Activated T-cell treated with anti-CD3 and anti-CD28 coated beads, Interleukin-2, amount 50 U/mL, for 4 hours (primary cell): ENCODE measurements around the gene LEMD1. TPM values are rescaled to one million over a fixed set of nuclear protein-coding genes. Genes with fewer than 3 reads are reported as not detected.

Experiments used
- ATAC-seq, 2 donors: fragments of 200-7000 bp; cut with Tn5 transposase; one replicate each; pipeline ENCODE4 v1.10.0; 2021
- DNase-seq: peaks from one replicate; pipeline ENCODE4 v3.0.0-alpha.2; 2020
- H3K27me3 Mint-ChIP-seq: one replicate; pipeline ENCODE4 v1.8.0; 2021; ENCODE audit warnings: low read depth, mixed read lengths
- H3K36me3 Mint-ChIP-seq: one replicate; pipeline ENCODE4 v1.8.0; 2022; ENCODE audit warnings: mixed read lengths; ENCODE audit not compliant: insufficient read depth
- H3K4me1 Mint-ChIP-seq: one replicate; pipeline ENCODE4 v1.8.0; 2021; ENCODE audit warnings: low read depth, mixed read lengths
- H3K4me3 Mint-ChIP-seq: one replicate; pipeline ENCODE4 v1.8.0; 2021; ENCODE audit warnings: mild to moderate bottlenecking, moderate library complexity, mixed read lengths
- H3K9me3 Mint-ChIP-seq: one replicate; pipeline ENCODE4 v1.8.0; 2021; ENCODE audit warnings: mixed read lengths
- total RNA-seq, 3 donors: library from RNA; stranded (reverse); gene quantifications; one replicate each; pipeline ENCODE4 v1.2.1, GENCODE V29; 2021

The LEMD1 gene
- under 1 TPM in 1 of 3 donors, not detected in 2; 0.74 TPM for total RNA-seq

- ATAC-seq: no peak
- H3K27me3 Mint-ChIP-seq: peaks cover 41% of the 10 kb centered on the region
- no peaks in the 10 kb centered on the region for H3K9me3 Mint-ChIP-seq
- H3K4me1 Mint-ChIP-seq: no peaks in the 10 kb centered on the region
- no peak within 1 kb of the TSS for H3K4me3 Mint-ChIP-seq
- H3K36me3 Mint-ChIP-seq: no peaks in the 10 kb centered on the region
- no peak for DNase-seq
Observed at GRCh38 chr1:205421798-205422197, at the start of gene LEMD1. Gene LEMD1, minus strand, starts transcription at chr1:205422056. Its CDS starts 1,520 bp downstream, at chr1:205420536.

DNA sequence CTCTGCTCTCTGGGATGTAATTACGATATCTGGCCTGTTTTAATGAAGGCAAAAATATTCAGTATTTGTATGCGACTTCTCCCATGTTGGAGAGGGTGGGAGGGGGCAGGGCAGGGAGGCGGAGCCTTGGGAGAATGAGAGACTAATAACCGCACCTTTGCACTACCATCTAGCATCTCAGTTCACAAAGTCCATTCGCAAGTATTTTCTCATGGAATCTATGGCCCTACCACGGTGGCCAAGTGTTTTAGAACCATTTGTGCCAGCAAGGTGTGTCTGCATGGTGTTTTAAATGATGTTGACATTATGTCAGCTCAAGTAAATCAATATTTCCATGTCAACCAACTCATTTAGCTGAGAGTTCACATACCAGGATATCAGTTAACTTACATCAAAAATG lies 48.3 kb upstream of the LEMD1 start:
- peaks cover 7% of the 10 kb centered on the region for H3K9me3 Mint-ChIP-seq
- no peaks in the 10 kb centered on the region for H3K4me1 Mint-ChIP-seq
- ATAC-seq (no peak), DNase-seq (no peak)
- H3K4me3 Mint-ChIP-seq: no peak overlapping the region
- H3K36me3 Mint-ChIP-seq: no peaks in the 10 kb centered on the region
- H3K27me3 Mint-ChIP-seq: peaks cover 42% of the 10 kb centered on the region

DNA sequence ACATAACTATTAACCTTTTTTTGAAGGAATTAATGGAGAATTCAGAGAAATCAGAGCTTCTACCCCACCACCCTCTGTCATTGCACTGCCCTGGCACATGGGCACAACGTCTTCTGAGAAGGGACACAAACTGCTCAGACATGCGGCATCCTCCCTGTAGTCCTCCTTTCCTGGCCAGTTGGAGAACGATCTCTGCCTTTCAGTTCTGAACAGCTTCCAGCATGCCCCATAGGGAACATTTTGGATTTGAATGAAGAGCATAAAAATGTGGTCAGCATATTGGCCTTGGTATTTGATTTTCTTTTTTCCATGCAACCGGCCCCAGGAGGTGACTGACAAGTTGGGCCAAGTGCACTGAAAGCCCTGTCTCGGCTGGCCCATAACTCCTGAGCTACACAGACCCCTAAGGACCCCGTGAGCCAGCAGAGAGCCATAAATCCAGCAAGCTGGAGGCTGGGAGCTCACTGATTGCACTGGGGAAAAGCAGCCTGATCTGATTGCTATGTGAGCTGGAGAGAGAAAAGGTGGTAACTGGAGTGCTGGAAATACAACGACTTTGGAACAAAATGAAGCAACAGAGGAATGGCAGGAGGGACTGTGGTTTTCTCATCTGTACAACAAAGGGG lies 44.9 kb upstream of the LEMD1 start:
- Mint-ChIP-seq H3K9me3 (no peaks in the 10 kb centered on the region), H3K27me3 (peaks cover 13% of the 10 kb centered on the region), H3K4me3 (no peak overlapping the region), H3K36me3 (no peaks in the 10 kb centered on the region), H3K4me1 (no peaks in the 10 kb centered on the region)
- ATAC-seq: no peak
- DNase-seq: no peak

DNA sequence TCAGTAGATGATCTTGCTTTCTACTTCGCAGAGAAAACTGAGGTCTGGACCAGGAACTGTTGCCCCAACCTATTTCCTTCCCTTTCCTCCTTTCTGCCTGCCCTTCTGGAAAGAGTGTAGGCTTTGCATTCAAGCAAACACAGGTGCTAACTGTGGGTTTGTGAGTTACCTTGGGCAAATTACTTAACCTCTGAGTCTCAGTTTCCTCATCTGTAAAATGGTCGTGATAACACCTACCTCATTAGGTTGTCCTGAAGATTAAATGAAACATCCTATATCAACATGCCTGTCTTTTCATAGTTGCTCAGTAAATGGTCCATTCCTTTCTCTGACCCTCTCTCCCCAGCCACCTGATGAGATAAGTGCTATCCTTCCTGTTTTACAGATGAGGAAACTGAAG lies 43.5 kb upstream of the LEMD1 start:
- Mint-ChIP-seq H3K4me3 (no peak overlapping the region), H3K36me3 (no peaks in the 10 kb centered on the region), H3K27me3 (peaks cover 15% of the 10 kb centered on the region), H3K9me3 (no peaks in the 10 kb centered on the region), H3K4me1 (no peaks in the 10 kb centered on the region)
- no peak for DNase-seq
- ATAC-seq: no peak

- DNase-seq (no peak), ATAC-seq (no peak)
- Mint-ChIP-seq H3K4me1 (peaks cover 12% of the 10 kb centered on the region), H3K36me3 (no peaks in the 10 kb centered on the region), H3K27me3 (peaks cover 60% of the 10 kb centered on the region), H3K4me3 (no peak overlapping the region), H3K9me3 (no peaks in the 10 kb centered on the region)
Observed at GRCh38 chr1:205458777-205459566, 37.1 kb upstream of the LEMD1 start.

- H3K27me3 Mint-ChIP-seq: peaks cover 76% of the 10 kb centered on the region
- H3K4me3 Mint-ChIP-seq: peak overlapping the region; percentile 53
- ATAC-seq (peak; percentile 43 to 49), DNase-seq (no peak)
- H3K9me3 Mint-ChIP-seq: no peaks in the 10 kb centered on the region
- no peaks in the 10 kb centered on the region for H3K36me3 Mint-ChIP-seq
- H3K4me1 Mint-ChIP-seq: peaks cover 12% of the 10 kb centered on the region
Observed at GRCh38 chr1:205456868-205457745, 35.3 kb upstream of the LEMD1 start.

DNA sequence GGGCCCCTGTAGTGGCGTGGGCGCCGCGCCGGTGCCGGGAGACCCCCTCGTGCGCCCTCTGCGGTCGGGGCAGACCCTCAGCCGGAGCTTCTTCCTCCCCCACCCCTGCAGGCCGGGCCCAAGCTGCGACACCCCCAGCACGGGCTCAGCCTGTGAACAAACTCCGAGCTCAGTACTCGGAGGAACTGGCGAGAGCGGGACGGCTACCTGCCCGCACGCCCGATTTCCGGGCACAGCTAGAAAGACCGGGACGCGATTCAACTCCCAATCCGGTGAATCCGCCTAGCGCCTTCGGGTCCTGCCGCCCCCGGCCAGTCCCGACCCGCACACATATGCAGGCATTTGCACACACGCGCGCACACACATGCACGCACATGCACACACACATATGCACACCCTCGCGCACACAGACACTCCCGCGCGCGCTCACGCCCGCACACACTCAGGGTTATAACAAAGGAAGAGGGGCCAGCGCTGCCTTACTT lies 34.6 kb upstream of the LEMD1 start:
- DNase-seq (no peak), ATAC-seq (peak; percentile 23 to 39)
- no peaks in the 10 kb centered on the region for H3K9me3 Mint-ChIP-seq

DNA sequence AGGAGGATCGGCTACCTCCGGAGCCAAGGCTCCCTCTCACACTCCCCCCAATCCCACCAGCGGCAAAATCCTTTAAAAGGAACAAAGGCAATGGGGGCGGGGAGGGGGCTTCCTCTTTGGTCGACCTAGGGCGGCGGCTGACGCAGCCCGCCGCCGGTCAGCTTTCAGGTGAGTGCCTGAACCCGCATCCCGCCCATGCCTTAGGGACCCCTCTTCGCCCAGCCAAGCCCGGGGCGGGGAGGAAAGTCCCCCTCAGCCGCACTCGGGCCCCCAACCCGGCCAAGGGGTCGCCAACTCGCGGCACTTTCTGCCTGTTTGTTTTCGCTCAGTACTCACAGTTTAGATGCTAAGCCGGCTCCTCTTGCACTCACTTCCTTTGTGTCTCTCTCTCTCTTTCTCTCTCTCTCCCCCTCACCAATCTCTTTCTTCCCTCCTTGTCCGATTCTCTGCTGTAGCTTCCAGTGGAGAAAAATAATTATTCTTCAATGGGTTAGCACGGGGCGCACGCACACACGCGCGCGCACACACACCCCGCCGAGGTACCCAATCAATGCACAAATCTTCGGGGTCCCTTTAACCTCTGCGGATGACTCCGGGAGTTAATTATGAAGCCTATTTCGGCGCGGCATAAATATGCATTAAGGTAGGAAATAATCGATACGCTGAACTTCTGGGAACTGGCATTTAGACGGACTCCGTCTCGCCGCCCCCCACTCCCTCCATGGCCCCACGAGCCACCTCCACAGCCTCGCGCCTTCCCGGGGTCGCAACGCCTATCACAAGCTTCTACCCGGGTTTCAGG lies 33.9 kb upstream of the LEMD1 start, which contains the start of gene BLACAT1:
Gene BLACAT1, minus strand, starts transcription at position 465 of the 802 bp plus-strand sequence.
- ATAC-seq (peak in 1 of 2 donors; percentile 12), DNase-seq (no peak)
- peaks cover 79% of the 10 kb centered on the region for H3K27me3 Mint-ChIP-seq
- no peaks in the 10 kb centered on the region for H3K9me3 Mint-ChIP-seq
- peaks cover 12% of the 10 kb centered on the region for H3K4me1 Mint-ChIP-seq
- H3K36me3 Mint-ChIP-seq: no peaks in the 10 kb centered on the region
- peak within 1 kb of the TSS; percentile 72 for H3K4me3 Mint-ChIP-seq

More for the DNA sequence above, 34.6 kb upstream of the LEMD1 start:
- Mint-ChIP-seq H3K4me1 (peaks cover 12% of the 10 kb centered on the region), H3K27me3 (peaks cover 79% of the 10 kb centered on the region), H3K4me3 (peak overlapping the region; percentile 71), H3K36me3 (no peaks in the 10 kb centered on the region)

DNA sequence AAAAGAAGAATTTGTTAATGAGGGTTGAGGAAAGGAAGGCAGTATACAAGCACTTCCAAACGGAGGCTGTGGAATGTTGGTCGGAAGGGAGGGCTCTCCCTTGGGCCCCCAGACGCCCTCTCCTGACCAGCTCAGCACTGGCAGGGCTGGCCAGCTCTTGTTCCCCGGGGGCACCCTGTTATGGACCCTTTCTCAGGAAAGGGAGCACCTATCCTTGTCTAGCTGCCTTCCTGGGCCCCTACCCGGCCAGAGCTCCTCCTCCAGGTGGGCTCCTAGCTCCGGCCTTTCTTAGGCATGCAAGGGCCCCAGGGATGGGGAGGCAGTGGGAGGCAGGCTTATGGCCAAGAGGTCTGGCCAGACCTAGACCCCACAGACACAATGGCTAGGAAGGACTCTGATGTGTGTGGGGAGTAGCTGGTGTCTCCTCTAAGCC lies 33.1 kb upstream of the LEMD1 start:
- peaks cover 79% of the 10 kb centered on the region for H3K27me3 Mint-ChIP-seq

DNA sequence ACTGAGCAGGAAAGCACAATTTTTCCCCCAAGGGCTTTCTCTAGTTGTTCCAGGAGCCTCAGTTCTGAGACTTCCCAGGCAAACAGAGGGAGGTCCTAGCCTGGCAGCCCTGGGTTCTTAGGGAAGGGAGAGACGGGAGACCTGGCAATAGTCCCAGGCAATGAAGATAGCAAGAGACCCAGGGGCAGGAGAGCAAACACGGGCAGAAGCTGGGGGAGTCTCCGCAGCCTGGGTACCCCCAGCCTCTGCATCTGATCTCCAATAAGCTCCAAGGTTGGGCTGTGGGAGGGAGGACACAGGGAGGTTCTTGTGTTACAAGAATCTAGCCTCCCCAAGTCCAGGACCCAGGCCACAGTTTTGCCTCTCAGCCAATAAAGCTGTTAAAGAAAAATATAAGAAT lies 31.6 kb upstream of the LEMD1 start:
- DNase-seq: no peak
- no peaks in the 10 kb centered on the region for H3K36me3 Mint-ChIP-seq
- no peak for ATAC-seq
- no peak overlapping the region for H3K4me3 Mint-ChIP-seq
- H3K9me3 Mint-ChIP-seq: no peaks in the 10 kb centered on the region
- H3K27me3 Mint-ChIP-seq: peaks cover 66% of the 10 kb centered on the region
- peaks cover 15% of the 10 kb centered on the region for H3K4me1 Mint-ChIP-seq

More for the DNA sequence above, 33.1 kb upstream of the LEMD1 start:
- ATAC-seq: no peak
- Mint-ChIP-seq H3K4me3 (no peak overlapping the region), H3K9me3 (no peaks in the 10 kb centered on the region), H3K4me1 (peaks cover 12% of the 10 kb centered on the region), H3K36me3 (no peaks in the 10 kb centered on the region)
- DNase-seq: no peak

DNA sequence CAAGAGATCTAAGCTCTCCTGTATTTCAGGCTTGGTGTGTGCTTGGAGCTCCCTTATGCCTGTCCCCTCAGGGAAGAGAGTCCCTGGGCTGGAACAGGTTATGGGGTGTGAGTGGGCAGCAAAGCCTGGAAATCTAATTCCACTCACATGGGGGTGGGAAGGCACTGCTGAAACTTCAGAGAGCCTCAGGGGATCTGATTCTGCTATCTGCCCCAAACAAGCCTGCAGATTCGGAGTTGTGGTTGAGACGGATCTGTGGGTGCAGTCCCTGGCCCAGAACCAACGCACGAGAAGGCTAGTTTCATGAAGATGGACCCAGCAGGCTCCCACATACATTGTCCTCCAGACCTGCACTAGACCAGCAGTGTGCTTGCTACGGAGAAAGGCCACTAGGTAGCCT lies 31.1 kb upstream of the LEMD1 start:
- Mint-ChIP-seq H3K4me3 (no peak overlapping the region), H3K4me1 (peaks cover 15% of the 10 kb centered on the region), H3K9me3 (no peaks in the 10 kb centered on the region), H3K36me3 (no peaks in the 10 kb centered on the region), H3K27me3 (peaks cover 61% of the 10 kb centered on the region)
- DNase-seq: no peak
- ATAC-seq: no peak

GRCh38 chr1:205452364-205452763 lies 30.5 kb upstream of the LEMD1 start:
- ATAC-seq (no peak), DNase-seq (no peak)
- Mint-ChIP-seq H3K4me3 (no peak overlapping the region), H3K9me3 (no peaks in the 10 kb centered on the region), H3K27me3 (peaks cover 55% of the 10 kb centered on the region), H3K36me3 (no peaks in the 10 kb centered on the region), H3K4me1 (peaks cover 11% of the 10 kb centered on the region)

DNA sequence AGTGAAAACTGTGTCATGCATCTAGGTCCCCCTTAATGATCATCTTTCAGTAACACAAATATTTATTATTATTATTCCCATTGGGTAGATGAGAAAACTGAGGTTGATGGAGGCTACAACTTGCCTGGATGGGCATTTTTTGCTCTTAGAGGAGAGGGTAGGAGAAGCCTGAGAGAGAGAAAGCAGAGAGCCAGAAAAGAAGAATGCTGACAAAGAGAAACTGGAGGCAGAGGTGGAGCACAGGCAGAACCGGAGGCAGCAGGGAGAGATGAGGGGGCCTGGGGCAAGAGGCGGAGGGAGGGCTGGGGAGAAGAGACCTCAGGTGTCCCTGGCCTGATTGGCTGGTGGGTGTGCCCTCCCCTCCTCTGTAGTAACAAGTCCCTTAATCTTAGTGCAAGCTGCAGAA lies 29.9 kb upstream of the LEMD1 start:
- Mint-ChIP-seq H3K27me3 (peaks cover 55% of the 10 kb centered on the region), H3K9me3 (no peaks in the 10 kb centered on the region), H3K36me3 (no peaks in the 10 kb centered on the region), H3K4me3 (no peak overlapping the region), H3K4me1 (peaks cover 11% of the 10 kb centered on the region)
- DNase-seq: no peak
- no peak for ATAC-seq
